SK-N-MC (cell line): ENCODE results near the gene AFF4.

Source experiments
- EZH2 ChIP-seq: fragments of 200-600 bp; sonication (generic); IDR thresholded peaks from one replicate; pipeline ENCODE4 v1.6.1; 2017; ENCODE audit warnings: antibody characterized with exemption
- POLR2AphosphoS5 ChIP-seq: IDR thresholded peaks from 2 replicates; pipeline ENCODE4 v1.6.1; 2012; ENCODE audit warnings: mild to moderate bottlenecking, low read depth, low read length, borderline replicate concordance

- TF ChIP-seq EZH2 = no peak
- TF ChIP-seq POLR2AphosphoS5 = no peak
These were observed 67.6 kb downstream of the AFF4 start for GRCh38 chr5:132895719-132896305.
